Endothelial cell of umbilical vein (primary cell): Measurements from ENCODE around the gene KDM4C. TPM values are rescaled to one million over a fixed set of nuclear protein-coding genes. Genes with fewer than 3 reads are reported as not detected.

Experiments
- BruUV-seq: library from RNA; stranded (reverse); fragments of 400-500 nt; replicated peaks from 2 replicates; lab custom pipeline; 2021; lab: Mats Ljungman, UMichigan
- CTCF ChIA-PET: fragments of 300-600, 350-600 bp; sonication (Branson Sonifier 250); formaldehyde crosslinking; loops from one replicate; lab custom pipeline; 2021; ENCODE audit warnings: antibody characterized with exemption, inconsistent platforms; lab: Charles Lee
- POLR2A ChIA-PET: fragments of 300-600, 350-600 bp; sonication (Branson Sonifier 250); formaldehyde crosslinking; loops from one replicate; lab custom pipeline; 2021; ENCODE audit warnings: antibody characterized with exemption, inconsistent platforms; lab: Charles Lee
- DNase-seq: peaks from one replicate; pipeline ENCODE4 v3.0.0-alpha.2; 2011; ENCODE audit warnings: low read depth, low spot score
- FAIRE-seq: peaks from 2 replicates; lab custom pipeline; 2011; peaks lifted over from hg19 to GRCh38; lab: Jason Lieb, UNC
- H2AFZ ChIP-seq: 2 replicates; pipeline ENCODE4 v1.6.0; 2012; ENCODE audit warnings: low read depth, low read length, control low read depth, inconsistent platforms
- H3K27ac ChIP-seq: 2 replicates; pipeline ENCODE4 v1.5.1; 2011; ENCODE audit warnings: low read depth, mild to moderate bottlenecking, control low read depth, low read length, moderate library complexity; ENCODE audit not compliant: insufficient read depth
- H3K27me3 ChIP-seq, 2 experiments: 2 replicates each; pipeline versions ENCODE4 v1.6.0 to v1.6.1; 2011; ENCODE audit warnings: low read length in 2 of 2, mixed read lengths in 1 of 2; ENCODE audit not compliant: control insufficient read depth in 2 of 2, insufficient read depth in 2 of 2
- H3K36me3 ChIP-seq, 2 experiments: 2 replicates in 1 of 2; 3 replicates in 1 of 2; pipeline ENCODE4 v1.5.1; 2011; ENCODE audit warnings: low read length in 2 of 2, mild to moderate bottlenecking in 1 of 2, moderate library complexity in 1 of 2; ENCODE audit not compliant: control insufficient read depth in 2 of 2, insufficient read depth in 2 of 2; ENCODE audit errors: extremely low read depth in 1 of 2
- H3K4me1 ChIP-seq: 3 replicates; pipeline ENCODE4 v1.5.1; 2011; ENCODE audit warnings: mild to moderate bottlenecking, low read length; ENCODE audit not compliant: control insufficient read depth, insufficient read depth; ENCODE audit errors: extremely low read depth
- H3K4me2 ChIP-seq: 2 replicates; pipeline ENCODE4 v1.6.1; 2011; ENCODE audit warnings: low read length, control low read depth, mixed read lengths; ENCODE audit not compliant: insufficient read depth
- H3K4me3 ChIP-seq, 3 experiments: fragments of 200-600 bp in 1 of 3; sonication (generic), shearing (Covaris generic) in 1 of 3; replicated peaks in 1 of 3; 2 replicates each; pipeline ENCODE4 v1.5.1; 2011 to 2016; ENCODE audit warnings: control low read depth in 3 of 3, low read length in 3 of 3, mild to moderate bottlenecking in 2 of 3, inconsistent platforms in 1 of 3, low read depth in 1 of 3, moderate library complexity in 1 of 3; ENCODE audit not compliant: insufficient read depth in 1 of 3
- H3K79me2 ChIP-seq: 2 replicates; pipeline ENCODE4 v1.6.0; 2012; ENCODE audit warnings: low read length, inconsistent platforms; ENCODE audit not compliant: control insufficient read depth, insufficient read depth
- H3K9ac ChIP-seq: replicated peaks from 2 replicates; pipeline ENCODE3; 2011; ENCODE audit warnings: low read length, control low read depth; ENCODE audit not compliant: insufficient read depth; ENCODE audit errors: extremely low read depth
- H3K9me1 ChIP-seq: replicated peaks from 3 replicates; pipeline ENCODE4 v1.6.0; 2011; ENCODE audit warnings: mild to moderate bottlenecking, low read length; ENCODE audit not compliant: control insufficient read depth, insufficient read depth; ENCODE audit errors: extremely low read depth
- H3K9me3 ChIP-seq: replicated peaks from 2 replicates; pipeline ENCODE4 v1.5.1; 2012; ENCODE audit warnings: low read length, inconsistent platforms; ENCODE audit not compliant: control insufficient read depth, insufficient read depth
- H4K20me1 ChIP-seq: replicated peaks from 2 replicates; pipeline ENCODE3; 2011; ENCODE audit warnings: mild to moderate bottlenecking, low read length; ENCODE audit not compliant: control insufficient read depth, insufficient read depth; ENCODE audit errors: extremely low read depth
- CTCF ChIP-seq, 2 donors: IDR thresholded peaks; 1 replicate in 1 of 2; 2 replicates in 1 of 2; pipeline ENCODE4 v1.5.1; 2011; ENCODE audit warnings: low read length in 2 of 2, mild to moderate bottlenecking in 2 of 2, moderate library complexity in 2 of 2, control low read depth in 1 of 2, inconsistent platforms in 1 of 2, low read depth in 1 of 2; ENCODE audit not compliant: insufficient read depth in 1 of 2; ENCODE audit errors: extremely low read depth in 1 of 2
- EZH2 ChIP-seq: IDR thresholded peaks from 2 replicates; pipeline ENCODE4 v1.6.1; 2012; ENCODE audit warnings: borderline replicate concordance, low read depth, mild to moderate bottlenecking, moderate library complexity, low read length, inconsistent platforms; ENCODE audit not compliant: severe bottlenecking
- FOS ChIP-seq: IDR thresholded peaks from 2 replicates; pipeline ENCODE4 v1.6.1; 2011; ENCODE audit warnings: mild to moderate bottlenecking, low read length, moderate library complexity, borderline replicate concordance; ENCODE audit not compliant: insufficient read depth
- GATA2 ChIP-seq: IDR thresholded peaks from 2 replicates; pipeline ENCODE4 v1.7.0; 2011; ENCODE audit warnings: low read depth, mild to moderate bottlenecking, moderate library complexity, mixed read lengths, low read length; ENCODE audit not compliant: insufficient read length, insufficient read depth
- JUN ChIP-seq: IDR thresholded peaks from 2 replicates; pipeline ENCODE4 v1.6.1; 2011; ENCODE audit warnings: borderline replicate concordance, low read depth; ENCODE audit not compliant: insufficient read length, insufficient read depth
- MAX ChIP-seq: IDR thresholded peaks from 2 replicates; pipeline ENCODE4 v1.6.1; 2011; ENCODE audit not compliant: insufficient read depth, insufficient read length
- MYC ChIP-seq: IDR thresholded peaks from one replicate; pipeline ENCODE4 v1.6.1; 2011; ENCODE audit warnings: mild to moderate bottlenecking, low read depth, low read length
- POLR2A ChIP-seq: IDR thresholded peaks from 2 replicates; pipeline ENCODE4 v1.6.1; 2012; ENCODE audit warnings: low read depth, mild to moderate bottlenecking, control low read depth, low read length
- POLR2AphosphoS5 ChIP-seq: IDR thresholded peaks from 2 replicates; pipeline ENCODE4 v1.6.1; 2012; ENCODE audit warnings: low read depth, mild to moderate bottlenecking, control low read depth, low read length, moderate library complexity; ENCODE audit not compliant: insufficient read depth
- dilution Hi-C: fragments of 300-500 bp; cut with MboI; formaldehyde crosslinking; loops from one replicate; pipeline ENCODE4 v1.15.0; 2019; ENCODE audit warnings: low sequenced_read_pairs; ENCODE audit not compliant: extremely low pct_ligation_motif_present
- intact Hi-C: fragments of 100-400 bp; cut with micrococcal nuclease; formaldehyde crosslinking; loops from one replicate; pipeline ENCODE4 v1.10.0; 2022
- polyA plus RNA-seq, 4 experiments: library from polyadenylated mRNA; depleted of rRNA in 3 of 4; stranded (reverse) in 3 of 4; unstranded in 1 of 4; fragments of >200 nt; gene quantifications; 2 replicates each; pipeline versions ENCODE4 v1.2.1 to v1.2.3, GENCODE V29; 2011 to 2012; ENCODE audit warnings: missing spikeins in 1 of 4
- total RNA-seq: library from RNA; stranded (reverse); gene quantifications from 2 replicates; pipeline ENCODE4 v1.2.3, GENCODE V29; 2021

KDM4C gene
- total and polyA plus RNA-seq, 2 donors (not counting 3 experiments of a cell fraction or from before 2014, with no cell fraction given) = 5.4 to 15.0 TPM

GRCh38 chr9:7201196-7201595 lies 443.4 kb downstream of the KDM4C start:
- ChIA-PET POLR2A (no interaction called here), CTCF (interaction anchor here (1.2 to 1.3 kb wide), 2 partner anchors 16 to 33 kb away, joined by 3 to 8 read pairs; no protein-coding TSS in a partner anchor)
- Histone ChIP-seq H3K9me3 (no peaks in the 10 kb centered on the region), H3K4me3 (no peak overlapping the region), H3K4me2 (no peak overlapping the region), H4K20me1 (no peaks in the 10 kb centered on the region), H3K79me2 (no peaks in the 10 kb centered on the region), H3K4me1 (no peaks in the 10 kb centered on the region), H3K9me1 (no peaks in the 10 kb centered on the region), H2AFZ (no peak overlapping the region), H3K36me3 (no peaks in the 10 kb centered on the region), H3K27me3 (no peaks in the 10 kb centered on the region), H3K27ac (no peak overlapping the region), H3K9ac (no peak overlapping the region)
- no peak for FAIRE-seq
- TF ChIP-seq GATA2 (no peak), MAX (no peak), CTCF (IDR thresholded peaks at IDR 0.05; ENCODE audit: extremely low read depth in 1 of 2, insufficient read depth in 1 of 2, low read depth in 1 of 2, low read length in 2 of 2) (no peak), FOS (no peak), JUN (no peak), POLR2A (no peak), POLR2AphosphoS5 (no peak), MYC (no peak), EZH2 (no peak)
- BruUV-seq = no TSS peak
- dilution Hi-C loops (no loop called here), intact Hi-C loops (no loop called here)
- DNase-seq = no peak
